NOMO-1 (cell line): Measurements from ENCODE around the gene PIEZO2.

Experiments used
- DNase-seq, 2 experiments: peaks; one replicate each; lab custom pipeline; 2025; ENCODE audit not compliant: unreplicated experiment in 2 of 2; lab: John Stamatoyannopoulos, UW

Gene PIEZO2

DNA sequence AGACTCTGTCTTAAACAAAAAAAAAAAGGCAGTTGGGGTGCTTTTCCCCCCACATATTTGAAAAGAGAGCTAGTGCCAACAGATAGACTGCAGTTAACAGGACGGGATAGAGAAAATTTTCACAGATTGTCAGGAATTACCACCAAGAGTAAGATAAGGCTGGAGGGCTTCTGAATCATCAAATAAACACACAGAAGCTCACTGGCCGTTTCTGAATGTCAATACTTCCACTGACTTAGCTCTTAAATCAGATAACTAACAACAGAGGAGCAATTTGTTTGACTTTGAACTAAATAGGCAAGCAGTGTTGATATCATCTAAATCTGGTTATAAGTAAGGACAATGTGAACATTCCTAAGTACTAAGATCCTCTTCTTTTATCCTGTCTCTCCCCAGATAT is 34.7 kb downstream of the PIEZO2 start:
- no peak for DNase-seq

DNA sequence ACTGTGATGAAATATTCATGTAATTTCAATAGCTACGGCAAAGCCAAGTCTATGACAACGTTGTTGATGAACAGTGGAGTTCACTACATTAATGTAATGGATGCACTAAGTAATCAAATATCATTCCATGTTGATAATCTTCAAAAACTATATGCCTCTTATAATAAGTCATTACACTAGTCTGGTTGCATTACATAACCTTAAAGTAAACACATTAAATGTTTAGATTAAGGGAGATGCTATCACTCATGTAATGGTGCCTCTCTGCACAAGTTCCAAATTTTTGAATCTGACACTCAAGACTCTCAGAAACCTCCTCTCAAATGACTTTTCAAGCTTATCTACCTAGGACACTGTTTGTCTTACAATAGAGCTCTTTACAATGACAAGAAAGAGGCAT is 35.4 kb downstream of the PIEZO2 start:
- DNase-seq = no peak

DNA sequence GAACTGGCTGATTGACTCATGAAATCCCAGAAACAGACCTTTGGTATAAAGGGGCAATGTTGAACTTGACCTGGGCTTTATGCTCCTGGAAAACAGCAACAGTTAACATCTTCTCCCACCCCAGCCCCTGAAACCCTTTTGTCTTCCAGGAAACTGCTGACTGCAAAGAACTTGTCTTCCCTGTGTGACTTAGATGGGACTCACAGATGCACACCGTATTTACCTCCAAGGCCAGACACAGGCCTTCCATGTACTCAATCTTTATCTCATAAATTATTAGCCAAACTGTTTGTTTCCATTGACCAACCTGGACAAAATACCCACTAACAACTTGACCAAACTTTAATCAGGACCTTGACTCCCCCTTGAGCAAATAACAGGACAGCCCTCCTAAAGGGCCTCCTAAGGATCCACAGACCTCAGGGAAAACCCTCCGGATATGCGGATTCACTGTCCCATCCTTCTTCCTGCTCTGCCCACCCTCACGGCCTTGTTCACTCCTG is 36.3 kb downstream of the PIEZO2 start:
- DNase-seq = no peak

DNA sequence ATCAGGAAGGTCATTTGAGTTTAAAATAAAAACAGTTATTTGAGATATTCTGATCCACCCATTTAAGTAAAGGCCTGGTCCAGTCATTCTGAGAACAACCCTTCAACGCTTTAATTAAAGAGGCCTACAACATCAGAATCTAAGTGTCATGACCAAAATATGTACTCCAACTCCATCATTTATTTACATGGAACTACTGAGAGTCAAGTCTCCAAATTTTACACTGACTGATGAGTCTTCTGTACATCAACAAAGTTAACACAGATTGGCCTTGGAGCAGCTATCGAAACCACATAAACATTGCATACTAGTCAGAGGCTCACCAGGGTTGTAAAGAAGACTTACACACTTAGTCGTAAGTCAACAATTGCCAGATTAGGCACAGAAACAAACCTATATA is 37.1 kb downstream of the PIEZO2 start:
- no peak for DNase-seq

DNA sequence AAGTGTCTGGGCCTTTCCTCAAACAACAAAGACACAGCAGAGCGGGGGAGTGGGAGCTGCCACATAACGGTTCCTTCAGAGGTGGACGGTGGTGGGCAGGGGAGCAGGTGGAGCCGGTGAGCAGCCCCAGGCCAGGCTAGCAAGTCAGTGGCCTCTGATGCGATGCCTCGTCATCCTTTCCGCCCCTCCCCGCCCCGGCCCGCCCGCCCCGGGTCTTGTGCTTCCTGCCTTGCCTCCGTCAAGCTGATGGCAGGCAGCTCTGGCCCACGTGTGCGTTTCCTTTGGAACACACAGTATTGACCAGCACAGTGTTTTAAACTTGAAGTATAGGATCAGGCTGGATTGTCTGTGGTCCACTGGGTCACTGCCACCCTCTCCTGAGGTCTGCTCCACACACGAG is 38.9 kb downstream of the PIEZO2 start:
- DNase-seq = no peak

DNA sequence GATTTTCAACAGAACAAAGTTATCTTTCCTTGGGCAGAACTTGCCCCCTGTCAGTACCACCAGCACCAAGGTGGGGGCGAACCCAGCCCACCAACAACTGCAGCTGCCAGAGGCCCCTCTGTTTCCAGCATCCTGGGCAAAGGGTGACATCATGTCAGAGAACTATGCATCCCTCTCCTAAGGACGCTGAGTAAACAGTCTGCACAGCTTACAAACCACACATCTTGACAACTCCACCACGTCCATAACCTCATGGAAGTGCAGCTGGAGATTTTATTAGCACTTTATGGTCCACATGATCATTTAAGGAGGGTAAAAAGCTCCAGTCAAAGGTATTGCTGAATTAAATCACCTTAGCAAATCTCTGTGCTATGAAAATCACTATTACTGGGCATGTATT is 40.4 kb downstream of the PIEZO2 start:
- no peak for DNase-seq

DNA sequence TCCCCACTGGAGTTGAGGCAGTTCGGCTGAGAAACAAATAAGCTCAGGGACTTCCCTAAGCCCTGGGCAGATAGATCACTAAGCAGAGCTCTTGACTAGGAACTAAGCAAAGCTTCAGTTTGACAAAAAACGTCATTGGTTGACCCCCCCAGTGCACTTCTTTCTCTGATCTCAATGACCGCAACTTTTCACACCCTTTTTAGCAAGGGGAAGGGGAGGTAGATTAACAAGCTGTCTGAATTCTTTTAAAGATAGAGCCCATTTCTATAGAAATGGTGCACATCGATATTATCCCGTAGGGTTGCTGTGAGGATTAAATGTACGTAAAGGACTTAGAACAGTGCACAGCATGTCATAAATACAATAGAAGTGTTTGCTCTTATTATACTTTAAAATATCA is 42.5 kb downstream of the PIEZO2 start:
- DNase-seq = no peak

DNA sequence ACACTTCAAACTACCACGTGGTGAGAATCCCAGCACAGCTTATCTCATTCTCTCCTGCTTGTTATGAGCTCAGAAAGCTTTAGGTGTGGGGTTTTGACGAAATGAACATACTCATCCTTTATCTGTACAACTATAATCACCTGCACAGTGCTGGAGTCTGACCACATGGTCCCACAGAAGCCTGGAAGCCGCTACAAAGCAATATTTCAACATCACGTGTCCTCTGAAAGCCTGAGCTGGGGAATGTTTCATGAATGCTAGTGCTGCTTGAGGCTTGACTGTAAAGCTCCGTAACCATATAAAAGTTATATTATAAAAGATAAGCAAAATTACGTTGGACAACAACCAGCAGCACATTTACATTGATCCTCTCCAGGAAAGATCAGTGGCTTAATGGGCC is 43.9 kb downstream of the PIEZO2 start:
- no peak for DNase-seq

DNA sequence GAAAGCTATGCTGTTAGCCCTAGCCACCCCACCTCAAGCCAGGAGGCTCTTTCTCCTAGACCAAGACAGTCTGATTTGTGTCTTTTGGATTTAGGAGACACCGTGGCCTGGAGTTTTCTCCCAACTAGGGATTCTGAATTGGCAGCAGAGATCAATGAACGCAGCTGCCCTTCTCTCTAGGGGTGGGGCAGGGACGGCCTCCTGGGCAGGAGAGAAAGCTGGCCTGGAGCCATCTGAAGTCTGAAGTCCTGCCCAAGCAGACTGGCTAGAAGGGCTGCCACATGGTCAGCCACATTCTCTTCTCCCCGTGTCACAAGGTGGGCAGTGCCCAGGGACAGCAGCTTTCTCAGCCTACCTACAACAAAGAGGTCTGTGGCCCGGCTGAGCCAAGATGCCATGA is 45.1 kb downstream of the PIEZO2 start:
- DNase-seq = no peak

DNA sequence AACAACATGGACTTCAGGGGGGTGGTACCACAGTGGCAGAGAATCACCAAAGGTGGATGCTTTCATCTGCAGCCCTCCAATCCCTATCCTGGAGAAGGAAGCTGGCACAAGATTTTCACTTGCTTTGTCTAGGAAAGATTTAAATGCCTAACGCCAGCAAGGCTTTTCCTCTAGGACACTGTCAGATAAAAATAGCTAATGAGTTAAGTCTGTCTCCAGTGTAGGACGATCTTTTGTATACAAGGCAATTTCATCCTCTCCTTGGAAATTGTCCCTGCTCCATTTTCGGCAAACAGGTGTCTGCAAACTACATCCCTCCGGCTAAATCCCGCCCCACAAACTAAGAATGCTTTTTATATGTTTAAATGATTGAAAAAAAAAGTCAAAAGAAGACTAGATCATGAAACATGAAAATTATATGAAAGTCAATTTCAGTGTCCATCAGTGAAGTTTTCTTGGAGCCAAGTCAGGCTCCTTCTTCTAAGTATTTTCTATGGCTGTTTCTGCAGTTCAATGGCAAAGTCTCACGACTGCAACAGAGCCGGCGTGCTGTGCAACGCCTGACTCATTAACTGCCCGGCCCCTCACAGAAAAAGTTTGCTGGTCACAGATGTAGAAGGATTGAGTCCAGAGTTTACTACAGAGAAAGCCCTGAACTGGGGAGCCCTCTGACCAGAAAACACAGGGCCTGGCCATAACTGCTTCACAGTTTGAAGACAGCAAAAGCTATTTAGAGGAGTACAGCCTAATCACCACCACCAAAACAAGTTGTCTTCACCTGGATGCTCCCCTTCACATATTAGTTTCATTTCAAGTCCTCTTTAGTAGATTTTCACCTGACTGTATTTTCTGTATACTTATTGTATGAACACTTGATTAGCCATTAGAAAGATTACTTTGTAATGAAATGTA is 52.3 kb downstream of the PIEZO2 start:
- no peak for DNase-seq

DNA sequence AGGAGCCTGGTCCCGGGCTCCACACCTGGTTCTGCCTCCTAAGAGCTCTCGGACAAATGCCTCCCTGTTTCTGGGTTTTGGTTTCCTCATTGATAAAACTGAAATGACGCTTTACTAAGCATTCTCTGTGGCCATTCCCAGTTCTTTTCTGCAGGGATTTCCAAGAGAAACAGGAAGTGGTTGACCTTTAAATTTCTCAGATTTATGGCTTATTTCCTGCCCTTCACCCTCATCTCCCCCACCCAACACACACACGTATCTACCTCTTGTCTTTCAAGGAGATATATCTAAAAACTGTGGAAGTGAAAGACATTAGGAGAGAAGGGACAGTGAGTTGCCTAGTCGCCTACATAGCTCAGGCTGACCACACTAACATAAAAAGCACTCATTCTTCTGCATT is 53.0 kb downstream of the PIEZO2 start:
- no peak for DNase-seq

DNA sequence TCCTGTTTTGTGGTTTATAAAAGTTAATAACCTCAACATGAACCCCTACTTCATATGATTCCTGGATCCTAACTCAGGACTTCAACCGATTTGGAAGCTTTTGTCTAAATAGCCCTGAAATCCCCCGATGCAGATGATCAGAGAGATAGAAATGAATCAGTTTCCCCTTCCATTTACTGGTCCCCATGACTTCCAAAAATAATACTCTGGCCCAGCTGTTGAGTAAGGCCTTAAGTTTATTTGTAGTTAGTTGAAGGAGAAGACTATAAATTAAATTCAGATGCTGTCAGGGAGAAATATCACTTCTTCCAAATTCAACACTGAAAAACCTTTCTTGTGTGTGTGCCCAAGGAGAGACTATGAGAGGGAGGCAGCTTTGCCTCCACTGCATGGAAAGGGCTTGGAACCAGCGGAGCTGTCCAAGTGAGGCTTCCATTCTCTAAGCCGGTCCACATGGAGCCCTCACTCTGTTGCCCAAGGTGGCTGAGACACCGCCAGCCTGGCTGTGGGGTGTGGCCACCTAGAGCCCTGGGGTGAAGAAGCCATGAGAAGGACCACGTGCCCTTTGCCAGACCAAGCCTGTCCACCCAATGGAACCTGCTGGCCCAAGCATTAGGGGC is 53.6 kb downstream of the PIEZO2 start:
- no peak for DNase-seq

DNA sequence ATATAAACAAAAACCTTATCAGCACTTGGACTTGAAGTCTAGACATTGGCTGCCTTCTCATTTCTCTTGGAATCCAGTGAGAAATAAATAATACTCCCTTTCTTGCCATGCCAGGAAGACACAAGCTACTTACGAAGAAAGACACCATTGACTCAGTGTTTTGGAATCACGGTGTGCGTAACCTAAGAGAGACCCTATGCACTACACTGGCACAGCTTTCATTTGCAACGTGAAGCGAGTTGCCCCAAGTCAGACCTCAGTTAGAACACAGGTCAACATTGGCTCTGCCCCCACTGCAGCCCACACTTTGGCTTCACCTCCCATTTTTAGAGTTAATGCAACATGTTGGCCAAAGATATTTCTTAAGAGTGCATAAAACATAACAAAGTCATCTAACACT is 54.2 kb downstream of the PIEZO2 start:
- no peak for DNase-seq

DNA sequence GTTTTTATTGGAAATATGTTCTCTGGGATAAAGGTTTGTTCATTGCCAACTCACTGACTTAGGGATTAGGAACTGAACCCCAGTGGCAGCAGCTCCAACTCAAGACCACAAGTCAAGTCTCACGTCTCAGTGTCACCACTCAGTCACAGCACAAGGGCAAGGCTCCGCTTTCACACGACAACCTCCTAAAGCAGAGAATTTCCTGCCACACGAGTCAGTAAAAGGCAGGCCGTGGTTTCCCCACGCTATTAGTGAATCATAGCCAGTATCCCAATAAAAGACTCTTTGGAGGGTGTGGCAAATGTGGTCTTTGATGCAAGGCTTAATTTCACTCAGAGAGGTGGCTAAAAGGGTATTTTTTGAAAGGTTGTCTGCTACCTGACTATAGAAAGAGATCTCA is 57.6 kb downstream of the PIEZO2 start:
- no peak for DNase-seq

DNA sequence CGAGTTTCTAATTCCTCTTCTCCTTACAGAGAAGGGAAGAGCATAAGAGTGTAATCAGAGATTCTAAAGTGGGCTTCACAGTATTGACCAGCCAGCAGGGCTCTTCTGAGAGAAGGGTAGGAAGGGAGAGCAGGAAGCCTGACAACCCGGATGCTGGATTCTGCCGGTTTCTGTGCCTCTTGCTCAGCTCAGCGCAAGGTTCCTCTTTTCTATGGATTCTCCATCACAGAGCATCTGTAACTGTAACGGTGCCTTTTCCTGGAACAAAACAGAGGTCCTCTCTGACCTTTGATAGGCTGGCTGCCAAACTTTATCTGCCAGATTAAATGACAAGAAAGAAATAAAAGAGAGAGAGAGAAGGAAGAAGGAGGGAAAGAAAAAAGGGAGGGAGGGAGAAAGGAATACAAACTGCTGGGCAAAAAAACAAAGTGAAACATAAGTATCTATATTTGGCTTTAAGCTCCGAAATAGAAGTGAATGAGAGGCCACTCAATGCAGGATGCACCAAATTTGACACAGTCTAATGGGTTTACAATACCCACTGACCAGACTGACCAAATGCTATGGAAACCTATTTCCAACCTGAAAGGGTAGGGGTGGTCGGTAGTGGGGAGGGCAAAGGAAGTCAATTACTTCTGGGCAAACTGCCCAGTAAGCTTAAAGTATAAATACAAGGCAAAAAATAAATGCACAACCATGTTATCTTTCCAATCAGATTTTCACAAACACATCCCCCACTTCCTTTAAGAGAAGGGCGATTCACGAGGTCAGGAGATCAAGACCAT is 59.2 kb downstream of the PIEZO2 start:
- DNase-seq = no peak

DNA sequence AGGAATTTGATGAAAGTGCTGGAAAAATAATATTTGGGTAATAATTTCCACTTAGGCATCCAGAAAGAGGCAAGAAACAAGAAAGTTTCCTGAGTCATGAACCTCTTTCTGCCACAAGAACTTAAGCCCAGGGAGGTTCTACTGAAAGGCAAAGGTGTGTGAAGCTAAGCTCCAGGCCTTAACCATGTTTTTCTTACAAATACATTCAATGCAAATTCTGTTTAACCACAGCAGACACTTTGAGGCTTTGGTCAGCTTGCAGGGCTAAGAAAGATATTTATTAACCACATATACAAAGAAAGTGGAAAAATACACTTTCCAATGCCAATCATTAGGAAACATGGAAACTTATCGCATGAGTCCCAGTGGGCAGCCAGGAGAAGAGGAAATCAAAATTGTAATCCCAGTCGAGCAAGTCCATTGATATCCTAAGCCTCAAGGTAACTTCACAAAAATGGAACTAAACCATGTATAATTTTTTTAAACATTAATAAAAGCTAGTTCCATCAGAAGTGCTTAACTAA is 68.3 kb downstream of the PIEZO2 start:
- no peak for DNase-seq

DNA sequence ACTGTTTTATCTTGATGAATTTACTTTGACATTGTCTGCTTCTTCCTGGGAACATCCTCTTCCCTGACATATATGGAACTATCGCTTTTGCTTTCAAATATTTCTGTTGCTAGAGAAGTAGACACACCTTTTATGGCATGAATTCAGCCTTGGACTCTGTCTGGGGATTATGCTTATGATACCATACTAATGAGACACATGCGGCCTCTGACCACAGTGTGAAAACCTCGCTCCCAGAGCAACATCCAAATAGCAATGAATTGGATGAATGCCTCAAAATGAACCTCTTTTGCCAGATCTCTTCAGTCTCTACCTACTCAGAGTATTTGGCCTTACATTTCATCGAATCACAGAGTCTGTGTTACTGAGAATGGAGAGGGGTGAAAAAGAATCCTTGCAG is 70.9 kb downstream of the PIEZO2 start:
- no peak for DNase-seq

DNA sequence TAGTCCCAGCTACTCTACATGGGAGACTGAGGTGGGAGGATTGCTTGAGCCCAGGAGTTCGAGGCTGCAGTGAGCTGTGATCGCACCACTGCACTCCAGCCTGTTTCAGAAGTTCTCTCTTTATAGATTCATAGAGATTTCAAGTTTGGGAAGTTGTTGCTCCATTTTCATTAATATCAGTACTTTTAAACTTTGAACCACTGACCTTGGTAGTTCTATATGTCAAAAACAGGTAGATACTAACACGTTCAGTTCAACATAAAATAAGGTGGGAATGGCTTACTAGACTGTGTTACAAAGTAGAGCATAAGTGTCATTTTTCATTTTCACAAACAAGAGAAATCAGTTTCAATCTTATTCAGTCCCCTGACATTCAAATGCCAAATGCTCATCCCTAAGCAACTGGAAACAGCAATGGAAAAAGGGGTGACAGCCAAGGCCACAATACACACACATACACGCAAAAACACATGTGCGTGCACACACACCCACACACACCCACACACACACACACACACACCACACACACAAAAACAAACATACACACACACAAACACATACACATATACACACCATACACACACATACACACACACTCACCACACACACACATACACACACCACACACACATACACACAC is 71.7 kb downstream of the PIEZO2 start:
- DNase-seq = no peak

DNA sequence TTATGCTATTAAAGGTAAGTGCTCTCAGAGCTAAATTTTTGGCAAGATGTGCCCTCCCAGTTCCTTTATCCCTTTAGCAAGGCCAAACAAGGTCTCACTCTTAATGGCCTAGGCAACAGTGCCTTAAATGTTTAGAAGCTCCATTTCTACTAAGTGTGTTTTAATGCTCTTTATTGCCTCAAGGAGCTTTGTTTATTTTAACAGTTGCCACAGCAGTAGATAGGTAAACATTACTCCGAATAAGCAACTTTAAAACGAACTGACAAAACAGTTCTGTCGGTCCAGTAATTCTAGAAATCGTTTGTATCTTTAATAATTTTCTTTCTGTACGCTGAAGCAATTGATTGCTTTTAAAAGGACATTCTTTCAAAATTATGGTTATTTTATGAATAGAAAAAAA is 74.5 kb downstream of the PIEZO2 start:
- no peak for DNase-seq

DNA sequence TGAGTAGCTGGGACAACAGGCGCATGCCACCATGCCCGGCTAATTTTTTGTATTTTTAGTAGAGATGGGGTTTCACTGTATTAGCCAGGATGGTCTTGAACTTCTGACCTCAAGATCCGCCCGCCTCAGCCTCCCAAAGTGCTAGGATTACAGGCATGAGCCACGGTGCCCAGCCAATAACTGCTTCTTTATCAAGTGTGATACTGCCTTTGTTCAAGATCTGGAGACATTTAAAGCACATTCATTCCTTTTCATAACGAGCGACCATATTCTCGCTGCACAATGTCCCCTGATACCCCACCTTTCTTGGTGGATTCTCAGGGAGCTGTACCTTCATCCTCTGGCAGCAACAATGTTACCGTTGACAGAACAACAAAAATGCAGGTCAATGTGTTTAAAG is 75.4 kb downstream of the PIEZO2 start:
- DNase-seq = no peak

DNA sequence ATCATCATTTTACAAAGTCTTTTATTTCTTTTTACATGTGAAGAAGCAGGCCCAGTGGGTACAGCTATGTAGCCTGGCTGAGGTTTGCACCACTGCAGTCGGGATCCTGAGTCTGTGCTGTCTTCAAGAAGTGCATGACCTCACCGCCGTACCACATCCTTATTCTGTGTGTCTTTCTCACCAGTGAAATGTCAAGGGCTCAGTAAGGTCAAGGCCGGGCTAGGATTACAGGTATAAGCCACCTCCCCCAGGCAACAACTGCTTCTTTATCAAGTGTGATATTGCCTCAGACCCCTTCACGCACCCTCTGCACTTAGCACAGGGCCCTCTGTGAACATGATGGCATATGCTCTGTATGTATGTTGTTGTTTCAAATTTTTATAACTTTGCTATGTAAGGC is 76.7 kb downstream of the PIEZO2 start:
- no peak for DNase-seq
